GM19193 (cell line): ENCODE data around the gene ERCC2.

Experiments used
- POLR2A ChIP-seq: IDR thresholded peaks from 4 replicates; pipeline ENCODE4 v1.6.1; 2011; ENCODE audit not compliant: insufficient read depth, insufficient read length; ENCODE audit errors: extremely low read depth

ERCC2 gene

DNA sequence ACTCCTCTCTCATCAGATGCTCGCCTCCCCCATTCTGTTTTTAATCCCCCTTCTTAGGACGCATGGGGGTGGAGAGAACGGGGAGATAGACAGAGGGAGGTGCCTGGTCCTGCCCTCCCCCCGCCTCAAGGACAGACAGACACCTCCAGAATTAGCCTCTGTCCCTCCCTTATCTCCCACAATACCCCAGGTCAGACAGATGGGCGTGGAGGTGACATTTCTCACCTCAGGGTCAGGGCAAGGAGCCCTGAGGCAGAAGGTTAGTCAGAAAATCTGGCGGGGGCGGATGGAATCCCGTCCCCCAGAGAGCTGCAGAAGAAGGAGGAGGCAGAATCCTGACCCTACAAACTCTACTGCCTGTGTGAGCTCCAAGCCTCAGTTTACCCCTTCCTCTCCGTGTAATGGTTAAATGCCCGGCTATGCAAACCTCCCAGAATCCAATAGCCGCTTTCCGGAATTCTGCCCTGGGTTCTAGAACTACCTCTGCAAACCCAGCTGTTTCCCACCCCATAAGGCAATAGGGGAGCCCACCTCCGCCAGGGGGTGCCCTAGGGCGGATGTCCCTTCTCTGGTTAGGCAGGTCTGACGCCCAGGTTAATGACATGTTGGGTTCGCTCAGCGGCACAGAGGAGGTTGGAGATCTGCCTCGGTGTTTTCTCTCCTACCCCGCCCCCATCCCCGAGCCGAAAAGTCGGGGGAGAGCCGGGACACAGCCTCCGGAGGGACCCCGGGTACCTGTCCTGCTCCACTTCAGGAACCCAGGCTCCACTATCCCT, 33.6 kb upstream of the ERCC2 start:
- TF ChIP-seq POLR2A = no peak

GRCh38 chr19:45403272-45403671, 32.9 kb upstream of the ERCC2 start:
- no peak for TF ChIP-seq POLR2A

- no peak for TF ChIP-seq POLR2A
These were observed 32.1 kb upstream of the ERCC2 start for GRCh38 chr19:45402298-45403061.

GRCh38 chr19:45401815-45402214, 31.4 kb upstream of the ERCC2 start:
- no peak for TF ChIP-seq POLR2A

- no peak for TF ChIP-seq POLR2A
These were observed 29.8 kb upstream of the ERCC2 start for GRCh38 chr19:45400192-45400591.

GRCh38 chr19:45395821-45396617, 25.6 kb upstream of the ERCC2 start:
- no peak for TF ChIP-seq POLR2A

GRCh38 chr19:45391871-45392665, 21.7 kb upstream of the ERCC2 start:
- TF ChIP-seq POLR2A = no peak

DNA sequence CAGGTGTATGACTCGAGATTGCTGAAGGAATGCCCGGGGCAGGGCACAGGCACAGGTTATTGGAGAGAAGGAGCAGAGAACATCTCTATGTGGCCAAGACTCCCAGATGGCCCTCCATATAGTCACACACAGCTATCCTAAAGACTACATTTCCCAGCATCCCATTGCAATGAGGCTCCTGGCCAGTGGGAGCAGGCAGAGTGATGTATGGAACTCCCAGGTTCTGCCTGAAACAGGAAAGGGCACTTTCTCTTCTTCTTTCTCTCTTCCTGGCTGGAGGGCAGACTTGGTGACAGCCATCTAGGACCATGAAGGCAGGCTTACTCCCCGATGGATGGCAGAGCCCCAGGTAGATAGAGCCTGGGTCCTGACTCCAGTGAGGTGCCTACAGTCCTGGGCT, 21.0 kb upstream of the ERCC2 start:
- TF ChIP-seq POLR2A = no peak

DNA sequence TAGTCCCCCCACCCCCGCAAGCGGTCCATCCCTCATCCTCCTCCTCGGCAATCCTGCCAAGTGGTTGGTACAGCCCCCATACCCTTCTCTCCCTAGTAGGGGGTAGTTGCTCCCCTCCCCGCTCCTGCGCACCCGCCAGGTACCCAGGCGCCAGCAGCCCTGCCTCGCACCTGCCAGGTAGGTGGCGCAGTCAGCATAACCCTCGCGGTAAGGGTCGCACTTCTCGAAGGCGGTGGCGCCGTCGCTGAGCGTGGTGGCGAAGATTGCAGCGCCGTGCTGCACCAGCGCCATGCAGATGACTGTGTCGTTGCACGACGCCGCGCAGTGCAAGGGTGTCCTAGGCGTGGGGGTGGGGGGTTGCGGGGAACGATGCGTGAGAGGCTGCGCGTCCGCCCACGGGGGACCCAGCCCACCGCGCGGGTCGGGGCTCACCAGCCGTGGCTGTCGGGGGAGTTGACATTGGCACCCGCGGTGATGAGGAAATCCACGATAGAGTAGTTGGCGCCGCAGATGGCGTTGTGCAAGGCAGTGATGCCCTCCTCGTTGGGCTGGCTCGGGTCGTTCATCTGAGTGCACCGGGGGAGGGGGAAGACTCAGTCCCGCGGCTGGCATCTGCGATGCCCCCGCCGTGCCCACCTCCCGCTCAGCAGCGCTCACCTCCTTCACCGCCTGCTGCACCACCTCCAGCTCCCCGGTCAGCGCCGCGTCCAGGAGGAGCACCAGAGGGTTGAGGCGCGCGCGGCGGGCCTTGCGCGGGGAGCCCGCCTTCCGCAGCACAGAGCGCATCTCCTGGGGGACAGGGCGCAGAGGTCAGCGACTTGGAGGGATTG, 15.2 kb upstream of the ERCC2 start:
- TF ChIP-seq POLR2A = no peak

GRCh38 chr19:45382426-45382825, 12.1 kb upstream of the ERCC2 start:
- no peak for TF ChIP-seq POLR2A

- no peak for TF ChIP-seq POLR2A
These were observed 9.7 kb upstream of the ERCC2 start for GRCh38 chr19:45380107-45380506.

GRCh38 chr19:45376045-45376724, 5.8 kb upstream of the ERCC2 start:
- TF ChIP-seq POLR2A = no peak

GRCh38 chr19:45368737-45369340, 1.5 kb downstream of the ERCC2 start:
- no peak for TF ChIP-seq POLR2A
